T follicular helper cell (primary cell): Measurements from ENCODE around the gene ALLC.
"Not testable (repeated sequence)": the region's sequence is repeated elsewhere in the genome, so short reads cannot be mapped to it uniquely, and the experiment has no call there.

ENCODE experiments used
- DNase-seq: peaks from one replicate; pipeline ENCODE4 v3.0.0-alpha.2; 2020; ENCODE audit warnings: low read depth

The ALLC gene

GRCh38 chr2:3626118-3626811 is 31.7 kb upstream of the ALLC start:
- DNase-seq, result no peak

DNA sequence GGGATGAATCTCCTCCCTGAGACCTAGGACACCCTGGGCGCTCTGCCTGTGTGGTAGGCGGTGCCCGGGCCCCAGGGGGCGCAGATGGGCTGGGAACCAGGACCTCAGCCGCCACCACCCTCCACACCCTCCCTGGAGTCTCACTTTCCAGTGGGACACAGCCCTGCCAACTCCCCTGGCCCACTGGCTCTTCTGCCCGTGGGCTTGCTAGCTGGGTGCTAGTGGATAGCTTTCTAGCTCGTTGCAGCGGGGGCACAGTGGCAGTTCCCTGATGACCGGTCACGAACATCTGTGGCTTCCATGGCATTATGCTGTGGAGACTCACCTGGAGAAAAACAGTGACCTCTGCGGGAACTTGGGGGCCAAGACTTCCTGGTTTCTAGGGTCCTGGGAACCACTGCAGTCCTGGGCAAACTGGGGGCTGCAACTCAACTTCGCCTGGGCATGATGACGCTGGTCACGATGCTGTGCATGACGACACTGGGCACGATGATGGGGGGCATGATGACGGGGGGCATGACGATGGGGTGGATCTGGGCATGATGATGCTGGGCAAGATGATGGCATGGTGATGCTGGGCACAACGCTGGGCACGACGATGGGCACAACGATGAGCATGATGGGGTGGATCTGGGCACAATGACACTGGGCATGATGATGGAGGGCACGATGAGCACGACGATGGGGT is 31.0 kb upstream of the ALLC start:
- no peak for DNase-seq

DNA sequence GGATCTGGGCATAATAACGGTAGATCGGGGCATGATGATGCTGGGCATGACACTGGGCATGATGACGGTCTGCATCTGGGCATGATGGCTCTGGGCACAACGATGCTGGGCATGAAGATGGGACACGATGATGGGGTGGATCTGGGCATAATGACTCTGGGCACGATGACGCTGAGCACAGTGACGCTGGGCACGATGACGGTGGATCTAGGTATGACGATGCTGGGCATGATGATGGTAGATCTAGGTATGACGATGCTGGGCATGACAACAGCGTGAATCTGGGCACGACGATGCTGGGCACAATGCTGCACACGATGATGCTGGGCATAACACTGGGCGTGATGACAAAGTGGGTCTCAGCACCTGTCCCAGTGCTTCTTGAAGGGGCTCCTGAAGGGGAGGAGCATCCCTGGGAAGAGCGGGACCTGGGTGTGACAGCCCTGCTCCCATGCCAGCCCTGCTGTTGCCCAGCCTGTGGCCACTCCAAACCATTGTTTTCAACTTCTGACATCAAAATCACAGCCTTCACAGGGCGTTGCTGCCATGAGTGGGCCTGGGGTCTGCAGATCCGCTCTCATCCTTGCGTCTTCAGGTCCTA is 30.4 kb upstream of the ALLC start:
- DNase-seq, result no peak

DNA sequence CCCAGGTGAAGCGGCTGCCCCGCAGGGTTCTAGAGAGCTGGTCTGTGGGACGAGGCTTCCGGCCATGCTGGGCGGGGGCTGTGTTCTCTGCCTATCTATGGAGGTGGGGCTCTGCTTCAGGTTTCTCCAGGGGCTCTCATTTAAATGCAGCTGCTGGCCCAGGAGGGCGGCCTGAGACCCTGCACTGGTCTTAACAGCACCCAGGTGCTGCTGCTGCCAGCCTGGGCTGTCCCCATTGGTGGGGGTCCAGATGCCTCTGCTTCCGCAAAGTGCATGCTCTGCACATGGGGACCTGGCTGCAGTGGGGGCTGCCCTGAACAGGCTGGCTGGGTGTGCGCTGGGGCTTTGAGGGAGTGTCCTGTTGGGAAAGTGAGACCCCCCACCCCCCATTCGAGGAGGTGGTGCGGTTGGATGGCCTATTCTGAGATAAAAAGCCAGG is 29.7 kb upstream of the ALLC start:
- no peak for DNase-seq

- DNase-seq, result no peak
Observed at GRCh38 chr2:3628800-3629199, 29.2 kb upstream of the ALLC start.

GRCh38 chr2:3630631-3631030 is 27.4 kb upstream of the ALLC start:
- no peak for DNase-seq

- no peak for DNase-seq
Observed at GRCh38 chr2:3631161-3631850, 26.7 kb upstream of the ALLC start.

DNA sequence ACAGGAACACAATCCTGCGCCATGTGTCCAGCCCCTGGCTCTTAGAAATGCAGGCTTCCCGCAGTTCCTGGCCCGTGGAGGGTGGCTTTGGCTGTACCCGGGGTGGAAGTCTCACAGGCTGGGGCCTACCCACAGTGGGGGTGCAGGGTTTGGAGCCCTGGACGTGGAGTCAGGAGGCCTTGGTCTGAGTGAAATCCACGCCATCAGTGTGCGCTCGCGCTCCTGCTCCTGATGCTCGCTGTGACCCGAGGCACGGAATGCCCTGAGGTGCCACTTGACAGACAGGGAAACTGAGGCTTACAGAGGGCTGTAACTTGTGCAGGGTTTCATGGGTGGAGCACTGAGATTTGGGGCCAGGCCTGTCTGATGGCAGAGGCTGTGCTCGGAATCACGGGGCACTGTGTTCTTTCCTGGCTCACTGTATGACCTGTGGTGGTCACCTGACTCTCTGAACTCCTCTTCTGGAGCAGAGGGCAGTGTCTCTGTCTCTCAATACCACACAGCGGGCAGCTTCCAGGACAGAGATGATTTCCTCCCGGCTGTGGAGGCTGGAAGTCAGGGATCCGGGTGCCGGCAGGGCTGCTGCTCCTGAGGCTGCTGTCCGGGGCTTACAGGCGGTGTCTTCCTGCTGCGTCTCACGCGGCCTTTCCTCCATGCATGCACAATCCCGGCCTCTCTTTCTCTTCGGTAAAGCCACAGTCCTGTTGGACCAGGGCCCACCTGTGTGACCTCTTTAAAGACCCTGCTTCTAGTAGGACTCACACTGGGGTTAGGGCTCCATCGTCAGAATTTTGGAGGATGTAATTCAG is 25.9 kb upstream of the ALLC start:
- no peak for DNase-seq

DNA sequence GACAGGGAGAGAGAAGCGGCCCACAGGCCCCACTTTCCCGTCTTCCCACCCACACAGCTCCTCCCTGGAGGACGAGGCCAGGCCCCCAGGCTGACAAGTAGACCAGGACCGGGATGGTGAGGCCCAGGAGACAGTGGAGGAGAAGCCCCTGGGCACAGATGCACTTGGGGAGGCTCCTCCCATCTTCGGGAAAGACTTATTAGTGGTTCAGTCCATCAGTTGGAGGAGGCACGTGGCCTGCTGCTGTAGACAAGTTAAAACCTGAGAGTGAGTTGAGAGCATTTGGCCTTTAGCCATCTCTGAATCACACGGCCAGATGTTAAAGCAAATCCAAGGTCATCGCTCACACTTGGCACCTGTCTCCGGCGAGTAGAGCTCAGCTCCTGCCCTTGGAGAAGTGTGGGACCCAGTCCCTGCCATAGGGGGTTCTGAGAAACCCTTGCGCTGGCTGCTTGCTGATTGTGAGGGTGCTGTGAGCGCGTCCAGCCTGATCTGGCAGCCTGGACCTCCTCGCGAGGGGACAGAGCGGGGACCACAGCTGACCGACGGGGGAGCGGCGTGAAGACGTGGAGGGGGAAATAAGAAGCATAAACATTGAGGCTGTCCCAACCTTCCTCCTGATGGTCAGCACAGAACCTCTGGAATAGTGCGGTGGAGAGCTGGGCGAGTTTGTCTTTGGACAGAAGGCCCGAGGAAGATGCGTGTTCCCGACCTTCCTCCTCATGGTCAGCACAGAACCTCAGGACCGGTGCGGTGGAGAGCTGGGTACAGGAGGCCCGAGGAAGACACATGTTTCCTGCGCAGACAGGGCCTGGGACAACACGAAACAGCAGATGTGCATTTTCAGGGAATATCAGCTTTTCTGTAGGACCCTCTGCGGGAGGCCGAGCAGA is 24.7 kb upstream of the ALLC start:
- DNase-seq, result no peak

- DNase-seq, result no peak
Observed at GRCh38 chr2:3633982-3634595, 23.9 kb upstream of the ALLC start.

DNA sequence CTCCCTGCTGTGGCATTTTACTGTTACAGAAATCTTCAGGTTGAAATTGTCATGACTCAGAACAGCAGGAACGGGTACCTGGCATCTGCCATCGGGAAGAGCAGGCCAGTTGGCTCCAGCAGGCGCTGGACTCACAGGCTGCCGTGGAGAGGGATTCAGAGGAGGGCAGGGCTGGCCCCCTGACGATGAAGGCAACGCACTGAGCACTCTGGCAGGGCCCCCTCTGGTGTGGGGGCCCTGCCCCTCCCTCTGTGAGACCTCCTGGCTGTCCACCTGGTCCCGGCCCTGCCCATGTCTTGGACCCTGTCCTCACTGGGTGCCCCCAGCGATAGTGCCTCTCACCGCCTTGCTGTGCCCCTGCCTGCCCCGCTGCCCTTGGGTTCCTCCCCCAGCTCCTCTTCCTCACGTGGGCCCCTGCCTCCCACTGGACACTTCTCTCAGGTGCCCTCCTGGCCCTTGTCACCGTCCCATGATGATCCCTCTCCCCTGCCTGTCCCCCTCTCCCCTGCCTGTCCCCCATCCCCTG is 23.3 kb upstream of the ALLC start:
- DNase-seq, result no peak

DNA sequence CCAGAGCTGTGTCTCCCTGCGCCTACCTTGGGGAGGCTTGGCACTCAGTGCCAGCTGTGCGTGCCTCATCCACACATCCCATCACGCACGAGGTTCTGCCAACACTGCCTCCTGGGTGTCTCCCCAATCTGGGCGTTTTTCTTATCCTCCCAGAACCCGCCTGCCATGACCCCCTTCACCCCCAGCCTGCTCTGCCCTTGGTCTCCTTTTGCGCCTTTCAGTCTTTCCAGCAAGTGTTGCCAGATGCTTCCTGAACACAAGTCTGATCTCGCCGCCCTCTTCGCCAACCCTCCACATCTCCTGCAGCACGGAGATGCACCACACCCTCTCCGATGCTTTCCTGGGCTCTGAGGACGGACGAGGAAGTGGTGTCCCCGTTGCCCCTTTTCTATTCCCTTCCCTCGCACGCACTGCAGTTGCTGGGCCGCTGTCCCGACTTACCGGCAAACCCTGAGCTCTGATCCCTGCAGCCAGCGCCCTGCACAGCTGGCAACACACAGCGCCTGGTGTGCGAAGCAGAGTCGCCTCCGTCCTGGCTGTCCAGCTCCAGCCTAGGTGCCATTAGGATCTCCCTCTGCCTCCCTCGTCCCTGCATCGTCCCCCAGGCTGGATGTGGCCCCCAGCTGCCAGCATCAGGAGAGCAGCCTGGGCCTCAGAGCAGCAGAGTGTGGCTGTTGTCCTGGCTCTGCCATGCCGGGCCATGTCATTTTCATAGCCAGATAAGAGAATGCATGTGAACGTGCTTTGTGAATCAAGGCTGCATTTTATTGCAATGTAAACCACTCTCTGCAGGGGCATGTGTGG is 22.6 kb upstream of the ALLC start:
- DNase-seq, result no peak

DNA sequence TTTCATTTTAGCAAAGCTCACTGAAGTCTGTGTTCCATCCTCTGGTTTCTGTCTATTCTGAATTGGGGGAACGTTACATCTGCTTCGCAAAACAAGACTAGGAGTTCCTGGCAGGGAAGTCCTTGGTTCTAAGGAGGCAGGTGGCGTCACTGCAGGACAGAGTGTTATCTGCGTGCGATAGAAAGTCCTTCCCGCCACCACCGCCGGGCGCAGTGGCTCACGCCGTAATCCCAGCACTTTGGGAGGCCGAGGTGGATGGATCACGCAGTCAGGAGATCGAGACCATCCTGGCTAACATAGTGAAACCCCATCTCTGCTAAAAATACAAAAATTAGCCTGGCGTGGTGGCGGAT is 22.0 kb upstream of the ALLC start:
- not testable (repeated sequence) for DNase-seq

DNA sequence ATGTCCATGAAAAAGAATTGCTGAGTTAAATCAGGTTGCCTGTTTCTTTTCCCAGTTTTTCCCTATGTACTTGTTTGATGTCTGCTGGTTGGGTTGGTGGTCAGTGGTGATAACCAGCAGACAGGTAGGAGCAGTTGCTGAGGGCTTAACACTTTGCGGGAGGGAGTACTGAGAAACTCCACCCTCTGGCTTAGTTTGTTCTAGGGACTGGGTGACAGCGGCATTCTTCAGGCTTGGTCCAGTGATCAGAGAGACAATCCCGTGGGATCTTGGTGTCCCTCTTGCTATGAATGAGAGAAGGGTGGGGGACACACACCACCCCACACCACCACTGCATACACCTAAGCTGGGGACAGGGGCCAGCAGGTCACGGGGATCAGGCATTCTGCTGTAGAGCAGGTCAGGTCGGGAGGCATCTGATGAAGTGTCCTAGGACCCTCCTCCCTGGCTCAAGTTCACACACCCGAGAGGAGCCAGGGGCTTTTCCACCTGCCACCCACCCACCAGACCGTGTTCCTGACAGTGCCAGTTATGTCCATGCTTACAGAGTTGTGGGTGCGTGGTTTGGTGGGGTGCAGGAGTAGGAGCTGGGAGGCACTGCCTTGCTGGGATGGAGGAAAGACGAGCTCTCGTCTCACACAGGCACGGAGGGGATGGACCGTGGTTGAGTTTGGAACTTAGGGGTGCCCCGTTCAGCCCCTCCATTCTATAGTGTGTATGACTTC is 21.3 kb upstream of the ALLC start:
- no peak for DNase-seq

- no peak for DNase-seq
Observed at GRCh38 chr2:3637311-3637675, 20.7 kb upstream of the ALLC start.

- DNase-seq, result no peak
Observed at GRCh38 chr2:3637692-3638455, 20.1 kb upstream of the ALLC start.

GRCh38 chr2:3638456-3638810 is 19.6 kb upstream of the ALLC start:
- DNase-seq, result no peak

DNA sequence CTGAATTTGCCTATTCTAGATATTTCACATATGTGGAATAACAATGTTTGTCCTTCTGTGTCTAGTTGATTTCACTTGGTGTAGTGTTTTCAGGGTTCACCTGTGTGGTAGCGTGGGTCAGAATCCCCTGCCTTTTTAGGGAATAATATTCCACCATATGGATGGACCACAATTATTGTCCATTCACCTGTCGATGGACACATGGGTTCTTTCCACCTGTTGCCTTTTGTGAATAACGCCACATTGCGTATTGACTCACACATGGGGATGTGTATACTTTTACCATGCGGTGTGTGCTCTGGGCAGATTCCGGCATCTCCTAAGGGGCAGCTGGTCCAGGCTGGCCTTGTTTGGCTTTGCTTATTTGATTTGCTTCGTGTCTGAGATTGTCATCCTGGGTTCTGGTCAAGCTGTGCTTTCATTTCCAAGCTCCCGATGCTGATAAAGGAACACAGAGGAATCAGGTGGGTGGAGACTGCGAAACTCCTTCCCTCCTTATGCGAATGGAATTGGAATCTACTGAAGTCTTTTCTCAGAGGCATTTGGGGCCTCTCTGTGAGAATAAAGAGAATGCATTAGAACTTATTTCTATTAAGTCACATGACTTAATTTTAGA is 18.9 kb upstream of the ALLC start:
- no peak for DNase-seq
